NCI-H2107 treated with DMSO at 0.1 percent for 48 hours (cell line): ENCODE data around the gene TEX53.

Source experiments
- DNase-seq: peaks from one replicate; lab custom pipeline; 2025; ENCODE audit not compliant: unreplicated experiment; lab: John Stamatoyannopoulos, UW

TEX53 gene

GRCh38 chr9:114607671-114608524 is 49.7 kb downstream of the TEX53 start:
- no peak for DNase-seq

DNA sequence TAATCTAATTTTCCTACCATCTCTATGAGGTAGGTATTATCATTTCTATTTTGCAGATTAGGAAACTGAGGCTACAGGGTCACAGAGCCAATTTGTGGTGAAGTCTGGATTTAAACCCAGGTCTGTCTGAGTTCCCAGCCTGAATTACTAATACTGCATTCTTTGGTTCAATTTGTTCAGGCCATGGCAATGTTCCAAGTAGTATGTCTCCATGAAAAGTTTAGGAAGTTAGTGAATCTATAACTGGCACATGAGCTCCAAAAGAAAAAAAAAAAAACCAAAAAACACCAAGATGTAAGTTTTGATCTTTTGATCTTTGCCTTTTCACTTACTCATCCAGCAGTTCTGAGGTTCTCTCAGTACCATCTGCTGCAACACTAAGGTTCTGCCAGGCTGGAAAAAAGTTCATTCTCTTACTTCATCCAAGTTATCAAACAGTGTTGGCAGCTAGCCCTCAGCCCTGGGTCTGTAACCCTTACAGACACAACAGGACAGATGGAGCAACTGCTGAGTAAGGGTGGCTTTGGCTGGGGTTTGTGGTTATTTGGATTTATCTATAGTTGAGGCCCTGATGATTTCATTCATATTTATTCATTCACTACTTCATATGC is 50.9 kb downstream of the TEX53 start:
- no peak for DNase-seq
